ENCODE data around the gene CD72. TPM values are rescaled to one million over a fixed set of nuclear protein-coding genes. Genes with fewer than 3 reads are reported as not detected.
"Not testable (repeated sequence)": the region's sequence is repeated elsewhere in the genome, so short reads cannot be mapped to it uniquely, and the experiment has no call there.

Gene CD72
- total RNA-seq, 1 donor from 2014 or later: 0.59 TPM

GRCh38 chr9:35651956-35652828 lies 34.0 kb upstream of the CD72 start:
- ATAC-seq (ENCODE audit: poor library complexity) (no peak), DNase-seq (no peak)
- intact Hi-C loops (cut with DNase I): no loop called here

DNA sequence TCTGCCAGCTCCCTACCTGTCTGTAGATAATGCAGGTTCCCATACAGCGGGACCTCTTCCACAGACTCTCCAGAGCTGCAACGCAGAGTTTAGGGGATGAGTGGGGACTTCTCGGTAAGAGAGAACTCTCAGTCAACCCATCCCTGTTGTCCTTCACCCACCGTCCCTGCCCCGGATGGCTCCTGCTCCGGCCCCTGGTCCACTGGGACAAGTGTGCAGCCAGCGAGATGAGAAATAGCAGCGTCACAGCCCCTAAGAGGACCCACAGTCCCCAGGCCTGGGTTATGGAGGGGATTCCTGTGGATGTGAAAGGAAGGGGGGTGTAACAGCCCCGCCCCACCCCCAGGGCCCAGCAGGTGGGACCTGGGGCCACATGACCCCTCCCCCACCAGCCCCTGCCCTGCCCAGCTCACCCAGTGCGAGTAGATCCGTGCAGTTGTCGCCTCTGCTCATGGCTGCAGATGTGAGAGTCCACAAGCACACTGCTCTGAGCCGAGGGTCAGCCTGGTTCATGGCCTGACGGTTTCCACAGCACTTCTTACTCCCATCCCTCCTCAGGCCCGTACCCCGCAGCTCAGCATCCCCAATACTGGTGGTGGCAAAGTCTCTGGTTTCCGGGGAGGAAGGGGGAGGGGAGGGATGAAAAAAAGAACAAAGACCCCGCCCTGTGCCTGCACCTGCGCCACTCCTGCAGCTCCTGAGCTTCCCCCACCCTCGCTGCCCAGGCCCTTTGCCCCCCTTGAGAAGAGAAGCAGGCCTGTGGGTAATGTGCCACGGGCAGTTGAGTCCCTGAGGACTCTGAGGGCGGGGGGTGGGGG lies 32.3 kb upstream of the CD72 start, which contains the start of gene SIT1:
SIT1 (minus strand) TSS at position 591 of the 818 bp plus-strand sequence; CDS start at position 513, 78 bp downstream.
- ATAC-seq (ENCODE audit: poor library complexity) (no peak), DNase-seq (no peak)
- intact Hi-C loops (cut with DNase I): no loop called here

- ATAC-seq (ENCODE audit: poor library complexity): no peak
- DNase-seq: peak; percentile 59
- intact Hi-C loops (cut with DNase I): loop anchor here (10.0 kb wide), 1 partner anchor 235 kb away; no protein-coding TSS in a partner anchor
These were observed 31.5 kb upstream of the CD72 start for GRCh38 chr9:35649431-35650340.

DNA sequence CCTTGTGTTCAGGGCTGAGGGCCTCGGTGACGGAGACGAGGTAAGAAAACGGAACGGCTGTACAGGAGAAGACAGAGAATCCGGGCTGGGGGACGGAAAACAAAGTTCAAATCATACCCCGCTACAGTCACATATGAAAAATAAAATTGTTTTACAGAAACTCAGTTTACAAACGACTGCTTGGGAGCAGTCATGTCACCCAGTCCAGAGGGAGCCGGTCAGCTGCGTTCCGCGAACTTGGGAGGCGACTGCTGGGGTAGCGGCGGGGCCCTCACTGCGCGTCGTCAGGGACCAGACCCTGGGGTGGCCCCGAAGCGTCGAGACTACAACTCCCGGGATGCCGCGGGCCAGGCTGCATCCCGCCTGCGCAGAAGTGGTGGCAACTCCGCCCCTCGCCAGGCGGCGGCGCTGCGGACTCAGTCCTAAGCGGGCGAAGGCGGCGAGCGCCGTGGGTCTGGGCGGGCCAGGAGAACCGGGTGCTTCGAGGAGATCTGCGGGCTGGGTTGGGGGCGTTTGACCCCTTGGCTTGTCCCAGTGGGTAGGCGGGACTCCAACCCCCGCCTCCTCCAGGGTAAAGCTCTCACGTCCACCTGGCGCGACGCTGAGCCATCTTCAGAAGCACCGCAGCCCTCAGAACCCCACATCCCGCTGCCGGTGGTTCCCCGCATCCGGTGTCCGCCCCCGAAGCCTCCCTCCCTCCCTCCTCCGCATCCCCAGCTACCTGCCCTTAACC lies 28.5 kb upstream of the CD72 start:
- intact Hi-C loops (cut with DNase I): loop anchor here (10.0 kb wide), 1 partner anchor 238 kb away; no protein-coding TSS in a partner anchor
- ATAC-seq (ENCODE audit: poor library complexity) (peak; percentile 98), DNase-seq (peak; percentile 97)

GRCh38 chr9:35646153-35646532 lies 27.9 kb upstream of the CD72 start:
- ATAC-seq (ENCODE audit: poor library complexity) (peak; percentile 48), DNase-seq (no peak)

GRCh38 chr9:35645736-35646135 lies 27.5 kb upstream of the CD72 start:
- not testable (repeated sequence) for ATAC-seq (ENCODE audit: poor library complexity); DNase-seq
- intact Hi-C loops (cut with DNase I): loop anchor here (10.0 kb wide), 1 partner anchor 239 kb away; no protein-coding TSS in a partner anchor

More at GRCh38 chr9:35646153-35646532, 27.9 kb upstream of the CD72 start:
- intact Hi-C loops (cut with DNase I): loop anchor here (10.0 kb wide), 1 partner anchor 239 kb away; no protein-coding TSS in a partner anchor

DNA sequence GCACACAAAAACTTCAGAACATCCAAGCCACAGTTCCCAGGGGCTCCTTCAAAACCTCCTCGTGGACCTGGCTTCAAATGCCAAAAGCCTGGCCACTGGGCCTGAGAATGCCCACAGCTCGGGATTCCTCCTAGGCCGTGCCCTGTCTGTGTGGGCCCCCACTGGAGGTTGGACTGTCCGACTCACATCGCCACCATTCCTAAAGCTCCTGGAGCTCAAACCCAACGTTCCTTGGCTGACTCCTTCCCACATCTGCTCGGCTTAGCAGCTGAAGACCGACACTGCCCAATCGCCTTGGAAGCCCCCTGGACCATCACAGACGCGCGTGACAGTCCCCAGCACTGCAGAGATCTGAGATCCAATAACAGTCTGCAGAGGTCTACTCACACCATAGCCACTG lies 24.8 kb upstream of the CD72 start:
- intact Hi-C loops (cut with DNase I): loop anchor here (10.0 kb wide), 1 partner anchor 242 kb away; no protein-coding TSS in a partner anchor
- DNase-seq (no peak), ATAC-seq (ENCODE audit: poor library complexity) (no peak)

GRCh38 chr9:35641478-35641877 lies 23.3 kb upstream of the CD72 start:
- not testable (repeated sequence) for ATAC-seq (ENCODE audit: poor library complexity); DNase-seq
- intact Hi-C loops (cut with DNase I): loop anchor here (10.0 kb wide), 1 partner anchor 243 kb away; no protein-coding TSS in a partner anchor

DNA sequence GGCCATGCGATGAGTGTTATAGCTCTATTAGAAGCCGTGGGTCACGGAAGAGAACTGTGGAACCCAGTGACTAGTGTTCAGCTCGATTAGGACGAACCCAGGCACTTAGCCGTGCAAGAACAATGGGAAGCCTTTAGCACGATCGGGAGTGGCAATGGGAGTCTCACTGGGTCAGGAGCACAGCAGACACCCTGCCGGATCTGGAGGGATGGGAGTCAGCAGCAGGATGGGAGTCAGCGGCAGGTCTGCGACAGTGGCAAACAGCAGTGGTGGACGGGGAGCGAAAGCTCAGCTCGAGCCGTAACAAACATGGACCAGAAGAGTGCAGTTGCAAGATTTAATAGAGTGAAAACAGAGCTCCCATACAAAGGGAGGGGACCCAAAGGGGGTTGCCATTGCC lies 22.2 kb upstream of the CD72 start:
- ATAC-seq (ENCODE audit: poor library complexity); DNase-seq: not testable (repeated sequence)
- intact Hi-C loops (cut with DNase I): loop anchor here (10.0 kb wide), 1 partner anchor 244 kb away; no protein-coding TSS in a partner anchor

- DNase-seq: no peak
- intact Hi-C loops (cut with DNase I): loop anchor here (10.0 kb wide), 1 partner anchor 245 kb away; no protein-coding TSS in a partner anchor
- no peak for ATAC-seq (ENCODE audit: poor library complexity)
These were observed 21.4 kb upstream of the CD72 start for GRCh38 chr9:35639631-35640030.

DNA sequence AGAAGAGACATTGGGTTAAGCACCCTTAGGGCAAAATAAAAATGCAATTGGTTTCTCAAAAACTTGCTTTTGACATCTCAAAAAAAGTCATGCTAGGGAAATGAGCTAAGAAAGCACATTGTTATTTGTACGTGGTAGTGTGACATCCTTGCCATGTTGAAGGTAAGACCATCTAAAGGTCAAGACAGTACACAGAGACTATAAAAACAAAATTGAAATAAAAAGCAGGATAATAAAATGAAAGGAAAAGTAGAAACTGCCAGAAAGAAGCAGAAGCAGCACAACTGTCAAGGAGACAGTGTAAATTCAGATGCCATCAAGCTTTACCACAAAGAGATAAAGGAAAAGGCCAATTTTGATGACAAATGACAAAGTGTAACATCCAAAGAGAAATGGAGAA lies 21.0 kb upstream of the CD72 start:
- ATAC-seq (ENCODE audit: poor library complexity): not testable (repeated sequence)

DNA sequence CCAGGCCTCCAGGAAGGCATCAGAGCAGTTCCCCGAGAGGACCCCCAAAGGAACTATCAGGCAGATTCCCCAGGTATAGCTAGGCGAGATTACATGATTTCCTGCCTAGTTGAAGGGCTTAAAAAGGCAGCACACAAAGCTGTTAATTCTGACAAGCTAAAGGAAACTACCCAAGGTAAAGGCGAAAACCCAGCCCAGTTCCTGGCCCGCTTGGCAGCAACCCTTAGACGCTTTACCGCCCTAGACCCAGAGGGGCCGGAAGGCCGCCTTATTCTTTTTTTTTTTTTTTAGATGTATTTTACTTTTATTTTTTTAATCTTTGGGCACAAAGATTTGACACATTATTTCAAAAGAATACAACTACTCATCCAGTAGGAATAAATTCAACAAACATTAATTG lies 20.5 kb upstream of the CD72 start:
- ATAC-seq (ENCODE audit: poor library complexity); intact Hi-C loops (cut with DNase I); DNase-seq: not testable (repeated sequence)

More for the DNA sequence above, 21.0 kb upstream of the CD72 start:
- DNase-seq; intact Hi-C loops (cut with DNase I): not testable (repeated sequence)

DNA sequence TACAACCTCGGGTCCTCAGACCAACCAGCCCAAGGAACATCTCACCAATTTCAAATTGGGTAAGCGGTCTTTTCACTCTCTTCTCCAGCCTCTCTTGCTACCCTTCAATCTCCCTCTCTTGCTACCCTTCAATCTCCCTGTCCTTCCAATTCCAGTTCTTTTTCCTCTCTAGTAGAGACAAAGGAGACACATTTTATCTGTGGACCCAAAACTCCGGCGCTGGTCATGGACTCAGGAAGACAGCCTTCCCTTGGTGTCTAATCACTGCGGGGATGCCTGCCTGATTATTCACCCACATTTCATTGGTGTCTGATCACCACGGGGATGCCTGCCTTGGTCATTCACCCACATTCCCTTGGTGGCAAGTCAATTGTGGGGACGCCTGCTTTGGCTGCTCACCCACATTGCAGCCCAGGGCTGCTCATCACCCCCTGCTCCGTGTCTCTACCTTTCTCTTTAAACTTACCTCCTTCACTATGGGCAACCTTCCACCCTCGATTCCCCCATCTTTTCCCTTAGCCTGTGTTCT lies 19.3 kb upstream of the CD72 start:
- ATAC-seq (ENCODE audit: poor library complexity); intact Hi-C loops (cut with DNase I); DNase-seq: not testable (repeated sequence)

GRCh38 chr9:35636877-35637246 lies 18.6 kb upstream of the CD72 start:
- DNase-seq; ATAC-seq (ENCODE audit: poor library complexity); intact Hi-C loops (cut with DNase I): not testable (repeated sequence)

DNA sequence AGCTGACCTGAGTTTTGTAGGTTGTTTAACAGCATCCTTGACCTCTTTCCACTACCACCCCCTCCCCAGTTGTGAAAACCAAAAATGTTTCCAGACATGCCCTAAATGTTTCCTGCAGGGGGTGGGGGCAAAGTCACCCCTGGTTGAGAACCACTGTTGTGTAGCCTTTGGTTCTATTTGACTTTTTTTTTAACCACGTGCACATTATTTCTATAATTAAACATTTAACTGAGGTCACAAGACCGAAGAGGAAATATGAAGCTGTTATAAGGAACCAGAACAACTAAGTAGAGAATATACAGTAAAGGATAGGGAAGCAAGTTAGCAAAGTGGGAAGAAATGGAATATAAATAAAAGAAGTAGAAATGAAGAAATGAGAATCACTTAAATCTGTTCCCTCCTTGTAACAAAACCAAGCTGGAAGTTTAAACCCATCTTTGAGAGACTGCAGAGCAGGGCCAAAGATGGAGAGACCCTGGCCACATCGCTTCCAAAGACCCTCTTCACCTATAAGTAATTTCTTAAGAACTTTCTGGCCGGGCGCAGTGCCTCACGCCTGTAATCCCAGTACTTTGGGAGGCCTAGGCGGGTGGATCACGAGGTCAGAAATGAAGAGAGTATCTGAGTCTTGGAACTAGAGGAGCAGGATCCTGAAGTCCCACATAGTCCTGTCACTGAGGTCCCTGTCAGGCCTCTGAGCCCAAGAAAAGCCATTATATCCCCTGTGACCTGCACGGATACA lies 18.1 kb upstream of the CD72 start:
- DNase-seq: no peak
- intact Hi-C loops (cut with DNase I): no loop called here
- ATAC-seq (ENCODE audit: poor library complexity): peak; percentile 38

- ATAC-seq (ENCODE audit: poor library complexity) (no peak), DNase-seq (no peak)
- intact Hi-C loops (cut with DNase I): no loop called here
These were observed 17.5 kb upstream of the CD72 start for GRCh38 chr9:35635730-35636129.

Measured in Right ventricle myocardium superior (tissue), 1 donor.